ENCODE measurements around the gene ST8SIA6. TPM values are rescaled to one million over a fixed set of nuclear protein-coding genes. Genes with fewer than 3 reads are reported as not detected.

Gene ST8SIA6
- total and polyA plus RNA-seq, 9 of the 15 experiments (the other 6 are each of a cell fraction or from before 2014, with no cell fraction given): 0.69 to 6.7 (median 5.0) TPM

DNA sequence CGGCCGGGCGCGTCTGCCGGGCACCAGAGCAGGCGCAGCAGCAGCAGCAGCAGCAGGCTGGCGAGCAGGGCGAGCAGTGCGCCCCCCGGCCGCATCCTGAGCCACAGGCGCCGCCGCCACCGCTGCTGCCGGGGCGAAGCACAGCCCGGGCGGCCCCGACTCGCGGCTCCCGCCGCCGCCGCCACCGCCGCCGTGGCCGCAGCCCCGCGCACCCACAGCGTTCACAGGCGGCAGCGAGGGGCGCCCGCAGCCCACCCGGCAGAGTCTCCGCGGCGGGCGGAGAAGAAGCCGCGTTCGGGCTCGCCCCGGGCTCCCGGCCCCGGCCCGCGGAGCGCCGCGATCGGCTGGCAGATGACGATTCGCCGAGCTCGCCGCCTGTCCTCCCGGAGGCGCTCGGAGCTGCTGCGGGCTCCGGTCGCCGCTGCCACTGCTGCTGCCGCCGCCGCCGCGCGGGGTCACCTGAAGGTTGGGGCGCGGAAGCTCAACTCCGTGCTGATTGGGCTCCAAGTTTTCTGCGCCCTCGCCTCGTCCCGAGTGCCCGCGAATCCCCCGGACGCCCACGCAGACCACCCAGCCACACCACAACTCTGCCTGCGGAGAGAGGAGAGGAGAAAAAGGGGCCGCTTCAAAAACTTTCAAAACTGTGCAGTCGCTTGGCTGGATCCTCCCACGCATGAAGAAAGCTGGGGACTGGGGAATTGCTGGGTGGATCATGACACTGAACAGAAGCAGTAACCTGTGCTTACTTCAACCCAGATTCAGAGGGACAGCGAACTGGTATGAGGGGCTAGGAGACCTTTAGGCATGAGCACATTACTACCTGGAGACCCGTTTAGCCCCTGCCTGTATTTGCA is at the start of gene ST8SIA6 (continued):
- TF ChIP-seq NRF1 (conservative IDR thresholded peaks at IDR 0.05 in 1 of 2, IDR thresholded peaks at IDR 0.05 in 1 of 2) (0 out of 4 replicates have a peak, but pooled peaks have one; percentile 12 to 15), ZFP1 (CRISPR knock-in tag; IDR thresholded peaks at IDR 0.05) (no peak), RBFOX2 (IDR thresholded peaks at IDR 0.05; ENCODE audit: low read depth, low read length) (peak; percentile 81), TEAD4 (IDR thresholded peaks at IDR 0.05; ENCODE audit: low read length) (peak; percentile 3; the same call in 1 of the 2 replicates), TEAD4 (CRISPR knock-in tag; IDR thresholded peaks at IDR 0.05; ENCODE audit: borderline replicate concordance) (no peak), TAF1 (IDR thresholded peaks at IDR 0.05; ENCODE audit: control insufficient read depth, extremely low read depth, insufficient read depth, low read length, severe bottlenecking) (peak; percentile 36), GABPB1 (CRISPR knock-in tag; IDR thresholded peaks at IDR 0.05) (peak; percentile 36; the same call in 1 of the 2 replicates), SUPT5H (IDR thresholded peaks at IDR 0.05) (no peak; the same call in 1 of the 2 replicates), SAFB (IDR thresholded peaks at IDR 0.05; ENCODE audit: borderline replicate concordance, low read depth, low read length) (peak; percentile 55; the same call in 1 of the 2 replicates), KDM5B (IDR thresholded peaks at IDR 0.05; ENCODE audit: insufficient replicate concordance, low read depth, low read length) (peak; percentile 36), SOX6 (IDR thresholded peaks at IDR 0.05) (no peak), RBBP5 (IDR thresholded peaks at IDR 0.05; ENCODE audit: borderline replicate concordance, insufficient read depth, low read length, poor library complexity, severe bottlenecking) (peak; percentile 79), HNRNPUL1 (IDR thresholded peaks at IDR 0.05; ENCODE audit: low read length) (no peak), CBX2 (IDR thresholded peaks at IDR 0.05; ENCODE audit: insufficient read depth, low read length, poor library complexity, severe bottlenecking) (no peak), DMBX1 (CRISPR knock-in tag; IDR thresholded peaks at IDR 0.05; ENCODE audit: borderline replicate concordance) (no peak), ATF7 (IDR thresholded peaks at IDR 0.05) (0 out of 2 replicates have a peak, but pooled peaks have one; percentile 6), NONO (IDR thresholded peaks at IDR 0.05; ENCODE audit: low read depth in 2 of 2, low read length in 1 of 2) (peak; percentile 14 to 29; a peak in 2 of 4 replicates), NFE2 (IDR thresholded peaks at IDR 0.05; ENCODE audit: low read depth) (no peak), MECOM (CRISPR knock-in tag; IDR thresholded peaks at IDR 0.05) (no peak), SMARCE1 (IDR thresholded peaks at IDR 0.05) (peak; percentile 48; the same call in 1 of the 2 replicates), CHD4 (IDR thresholded peaks at IDR 0.05; ENCODE audit: insufficient read depth, insufficient replicate concordance, low read depth, low read length, poor library complexity, severe bottlenecking) (no peak)
- TF ChIP-seq, protein P1, sequence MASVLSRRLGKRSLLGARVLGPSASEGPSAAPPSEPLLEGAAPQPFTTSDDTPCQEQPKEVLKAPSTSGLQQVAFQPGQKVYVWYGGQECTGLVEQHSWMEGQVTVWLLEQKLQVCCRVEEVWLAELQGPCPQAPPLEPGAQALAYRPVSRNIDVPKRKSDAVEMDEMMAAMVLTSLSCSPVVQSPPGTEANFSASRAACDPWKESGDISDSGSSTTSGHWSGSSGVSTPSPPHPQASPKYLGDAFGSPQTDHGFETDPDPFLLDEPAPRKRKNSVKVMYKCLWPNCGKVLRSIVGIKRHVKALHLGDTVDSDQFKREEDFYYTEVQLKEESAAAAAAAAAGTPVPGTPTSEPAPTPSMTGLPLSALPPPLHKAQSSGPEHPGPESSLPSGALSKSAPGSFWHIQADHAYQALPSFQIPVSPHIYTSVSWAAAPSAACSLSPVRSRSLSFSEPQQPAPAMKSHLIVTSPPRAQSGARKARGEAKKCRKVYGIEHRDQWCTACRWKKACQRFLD (CRISPR knock-in tag; IDR thresholded peaks at IDR 0.05): peak; percentile 43; the same call in 1 of the 2 replicates
- TF ChIP-seq, protein P2, sequence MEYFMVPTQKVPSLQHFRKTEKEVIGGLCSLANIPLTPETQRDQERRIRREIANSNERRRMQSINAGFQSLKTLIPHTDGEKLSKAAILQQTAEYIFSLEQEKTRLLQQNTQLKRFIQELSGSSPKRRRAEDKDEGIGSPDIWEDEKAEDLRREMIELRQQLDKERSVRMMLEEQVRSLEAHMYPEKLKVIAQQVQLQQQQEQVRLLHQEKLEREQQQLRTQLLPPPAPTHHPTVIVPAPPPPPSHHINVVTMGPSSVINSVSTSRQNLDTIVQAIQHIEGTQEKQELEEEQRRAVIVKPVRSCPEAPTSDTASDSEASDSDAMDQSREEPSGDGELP (CRISPR knock-in tag; IDR thresholded peaks at IDR 0.05; ENCODE audit: borderline replicate concordance): peak; percentile 65
- TF ChIP-seq, protein P3, sequence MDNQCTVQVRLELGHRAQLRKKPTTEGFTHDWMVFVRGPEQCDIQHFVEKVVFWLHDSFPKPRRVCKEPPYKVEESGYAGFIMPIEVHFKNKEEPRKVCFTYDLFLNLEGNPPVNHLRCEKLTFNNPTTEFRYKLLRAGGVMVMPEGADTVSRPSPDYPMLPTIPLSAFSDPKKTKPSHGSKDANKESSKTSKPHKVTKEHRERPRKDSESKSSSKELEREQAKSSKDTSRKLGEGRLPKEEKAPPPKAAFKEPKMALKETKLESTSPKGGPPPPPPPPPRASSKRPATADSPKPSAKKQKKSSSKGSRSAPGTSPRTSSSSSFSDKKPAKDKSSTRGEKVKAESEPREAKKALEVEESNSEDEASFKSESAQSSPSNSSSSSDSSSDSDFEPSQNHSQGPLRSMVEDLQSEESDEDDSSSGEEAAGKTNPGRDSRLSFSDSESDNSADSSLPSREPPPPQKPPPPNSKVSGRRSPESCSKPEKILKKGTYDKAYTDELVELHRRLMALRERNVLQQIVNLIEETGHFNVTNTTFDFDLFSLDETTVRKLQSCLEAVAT (IDR thresholded peaks at IDR 0.05): peak in 1 of 2 experiments; percentile 91; a peak in 2 of 4 replicates

All from K562 (cell line).